SK-N-MC (cell line): ENCODE data around the gene WDR70.

Source experiments
- EZH2 ChIP-seq: fragments of 200-600 bp; sonication (generic); IDR thresholded peaks from one replicate; pipeline ENCODE4 v1.6.1; 2017; ENCODE audit warnings: antibody characterized with exemption
- POLR2AphosphoS5 ChIP-seq: IDR thresholded peaks from 2 replicates; pipeline ENCODE4 v1.6.1; 2012; ENCODE audit warnings: mild to moderate bottlenecking, low read depth, low read length, borderline replicate concordance

DNA sequence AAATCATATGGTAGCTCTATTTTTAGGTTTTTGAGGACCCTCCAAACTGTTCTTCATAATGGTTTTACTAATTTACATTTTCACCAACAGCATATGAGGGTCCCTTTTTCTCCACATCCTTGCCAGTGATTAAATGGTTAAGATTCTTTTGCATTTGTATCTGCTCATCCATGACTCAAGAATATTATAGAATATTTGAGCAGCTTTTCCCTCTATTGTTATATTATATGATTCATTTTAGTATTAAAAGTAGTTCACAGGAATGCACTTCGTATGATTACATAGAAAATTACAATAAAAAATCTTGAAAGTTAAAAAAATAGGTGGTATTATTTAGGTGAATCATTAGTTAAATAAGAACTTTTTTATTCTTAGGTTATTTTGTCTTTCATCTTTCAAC, 140.7 kb downstream of the WDR70 start:
- TF ChIP-seq POLR2AphosphoS5, result no peak
- TF ChIP-seq EZH2, result no peak
